NB4 (cell line): ENCODE data around the gene BACH2.

Experiments
- TF ChIP-seq, protein P1 (sequence below): IDR thresholded peaks from one replicate; pipeline ENCODE4 v1.5.1; 2012; ENCODE audit warnings: low read depth, low read length
- TF ChIP-seq, protein P2 (sequence below): IDR thresholded peaks from 2 replicates; pipeline ENCODE4 v1.6.1; 2011; ENCODE audit warnings: low read depth, low read length

DNA sequence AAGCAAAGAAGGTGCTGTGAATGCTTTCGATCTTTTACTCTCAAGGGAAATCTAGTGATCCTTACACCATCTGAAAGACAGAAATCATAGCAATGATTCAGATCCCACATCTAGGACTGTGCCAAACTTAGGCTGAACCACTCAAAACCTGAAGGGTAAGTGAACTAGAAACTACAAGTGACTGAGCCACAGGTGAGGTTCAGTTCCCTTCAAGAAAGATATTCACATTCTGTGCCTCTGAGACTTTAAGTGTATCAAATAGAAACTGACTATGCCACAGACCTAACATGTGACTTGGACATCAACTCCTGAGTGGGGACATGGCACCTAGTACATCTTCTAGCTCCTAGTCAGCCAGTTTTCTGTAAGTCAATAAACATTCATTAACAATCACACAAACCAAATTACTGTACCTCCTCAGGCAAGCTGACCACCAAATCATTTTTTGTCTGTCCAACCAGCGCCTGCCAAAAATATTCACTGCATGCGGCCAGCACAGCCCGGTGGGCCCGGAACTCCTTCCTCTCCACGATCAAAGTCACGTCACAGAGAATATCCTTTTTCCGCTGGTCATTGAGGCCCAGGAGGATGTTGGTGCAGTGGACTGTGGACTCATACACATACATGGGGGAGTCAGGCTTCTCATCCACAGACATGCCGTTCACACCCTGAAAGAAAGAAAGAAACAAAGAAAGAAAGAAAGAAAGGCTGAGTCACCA is 288.3 kb downstream of the BACH2 start:
- TF ChIP-seq, protein P1, sequence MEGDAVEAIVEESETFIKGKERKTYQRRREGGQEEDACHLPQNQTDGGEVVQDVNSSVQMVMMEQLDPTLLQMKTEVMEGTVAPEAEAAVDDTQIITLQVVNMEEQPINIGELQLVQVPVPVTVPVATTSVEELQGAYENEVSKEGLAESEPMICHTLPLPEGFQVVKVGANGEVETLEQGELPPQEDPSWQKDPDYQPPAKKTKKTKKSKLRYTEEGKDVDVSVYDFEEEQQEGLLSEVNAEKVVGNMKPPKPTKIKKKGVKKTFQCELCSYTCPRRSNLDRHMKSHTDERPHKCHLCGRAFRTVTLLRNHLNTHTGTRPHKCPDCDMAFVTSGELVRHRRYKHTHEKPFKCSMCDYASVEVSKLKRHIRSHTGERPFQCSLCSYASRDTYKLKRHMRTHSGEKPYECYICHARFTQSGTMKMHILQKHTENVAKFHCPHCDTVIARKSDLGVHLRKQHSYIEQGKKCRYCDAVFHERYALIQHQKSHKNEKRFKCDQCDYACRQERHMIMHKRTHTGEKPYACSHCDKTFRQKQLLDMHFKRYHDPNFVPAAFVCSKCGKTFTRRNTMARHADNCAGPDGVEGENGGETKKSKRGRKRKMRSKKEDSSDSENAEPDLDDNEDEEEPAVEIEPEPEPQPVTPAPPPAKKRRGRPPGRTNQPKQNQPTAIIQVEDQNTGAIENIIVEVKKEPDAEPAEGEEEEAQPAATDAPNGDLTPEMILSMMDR, result no peak
- TF ChIP-seq, protein P2, sequence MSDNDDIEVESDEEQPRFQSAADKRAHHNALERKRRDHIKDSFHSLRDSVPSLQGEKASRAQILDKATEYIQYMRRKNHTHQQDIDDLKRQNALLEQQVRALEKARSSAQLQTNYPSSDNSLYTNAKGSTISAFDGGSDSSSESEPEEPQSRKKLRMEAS, result no peak
